Measurements from ENCODE around the gene DPPA2. TPM values are rescaled to one million over a fixed set of nuclear protein-coding genes. Genes with fewer than 3 reads are reported as not detected.
"Not testable (repeated sequence)": the region's sequence is repeated elsewhere in the genome, so short reads cannot be mapped to it uniquely, and the experiment has no call there.

DPPA2 gene
- total RNA-seq, 1 experiment from 2014 or later = not detected

DNA sequence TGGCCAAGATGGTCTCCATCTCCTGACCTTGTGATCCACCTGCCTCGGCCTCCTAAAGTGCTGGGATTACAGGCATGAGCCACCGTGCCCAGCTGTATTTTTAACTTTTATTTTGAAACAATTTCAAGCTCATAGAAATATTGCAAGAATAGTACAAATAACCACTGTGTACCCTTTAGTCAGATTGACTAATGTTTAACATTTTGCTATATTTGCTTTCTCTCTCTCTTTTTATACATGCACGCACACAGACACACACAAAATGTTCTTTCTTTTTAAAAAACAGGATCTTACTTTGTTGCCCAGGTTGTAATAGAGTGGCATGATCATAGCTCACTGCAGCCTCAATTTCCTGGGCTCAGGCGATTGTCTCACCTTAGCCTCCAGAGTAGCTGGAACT lies 46.5 kb upstream of the DPPA2 start:
- no peaks in the 10 kb centered on the region for H3K36me3 ChIP-seq (ENCODE audit: low read depth)
- H3K9me2 ChIP-seq (ENCODE audit: insufficient read depth) = no peaks in the 10 kb centered on the region
- DNase-seq = no peak
- no peaks in the 10 kb centered on the region for H3F3A ChIP-seq (ENCODE audit: insufficient read depth, low read depth)
- H4K20me1 ChIP-seq (ENCODE audit: insufficient read depth) = no peaks in the 10 kb centered on the region
- H2AFZ ChIP-seq = no peak overlapping the region
- H3K79me2 ChIP-seq (ENCODE audit: low read depth) = no peaks in the 10 kb centered on the region
- no peaks in the 10 kb centered on the region for H3K9me3 ChIP-seq (ENCODE audit: insufficient read depth, low read depth)
- 0 out of 2 replicates have a peak, but pooled peaks cover under 1% of the 10 kb centered on the region for H3K27me3 ChIP-seq (ENCODE audit: insufficient read depth, low read depth)
- H3K4me1 ChIP-seq (replicated peaks; ENCODE audit: insufficient read depth) = no peaks in the 10 kb centered on the region
- CTCF ChIA-PET = no interaction called here
- POLR2A ChIA-PET (ENCODE audit: unreplicated experiment) = no interaction called here
- H3K4me2 ChIP-seq = no peak overlapping the region
- TF ChIP-seq EZH2 (IDR thresholded peaks at IDR 0.05; ENCODE audit: low read depth) = no peak
- TF ChIP-seq, protein P1, sequence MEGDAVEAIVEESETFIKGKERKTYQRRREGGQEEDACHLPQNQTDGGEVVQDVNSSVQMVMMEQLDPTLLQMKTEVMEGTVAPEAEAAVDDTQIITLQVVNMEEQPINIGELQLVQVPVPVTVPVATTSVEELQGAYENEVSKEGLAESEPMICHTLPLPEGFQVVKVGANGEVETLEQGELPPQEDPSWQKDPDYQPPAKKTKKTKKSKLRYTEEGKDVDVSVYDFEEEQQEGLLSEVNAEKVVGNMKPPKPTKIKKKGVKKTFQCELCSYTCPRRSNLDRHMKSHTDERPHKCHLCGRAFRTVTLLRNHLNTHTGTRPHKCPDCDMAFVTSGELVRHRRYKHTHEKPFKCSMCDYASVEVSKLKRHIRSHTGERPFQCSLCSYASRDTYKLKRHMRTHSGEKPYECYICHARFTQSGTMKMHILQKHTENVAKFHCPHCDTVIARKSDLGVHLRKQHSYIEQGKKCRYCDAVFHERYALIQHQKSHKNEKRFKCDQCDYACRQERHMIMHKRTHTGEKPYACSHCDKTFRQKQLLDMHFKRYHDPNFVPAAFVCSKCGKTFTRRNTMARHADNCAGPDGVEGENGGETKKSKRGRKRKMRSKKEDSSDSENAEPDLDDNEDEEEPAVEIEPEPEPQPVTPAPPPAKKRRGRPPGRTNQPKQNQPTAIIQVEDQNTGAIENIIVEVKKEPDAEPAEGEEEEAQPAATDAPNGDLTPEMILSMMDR (conservative IDR thresholded peaks at IDR 0.05) = no peak
- no peak overlapping the region for H3K27ac ChIP-seq
- no TSS peak for BruUV-seq (replicated peaks)
- intact Hi-C loops (cut with micrococcal nuclease; ENCODE audit: unreplicated experiment) = no loop called here
- no peak overlapping the region for H3K4me3 ChIP-seq

DNA sequence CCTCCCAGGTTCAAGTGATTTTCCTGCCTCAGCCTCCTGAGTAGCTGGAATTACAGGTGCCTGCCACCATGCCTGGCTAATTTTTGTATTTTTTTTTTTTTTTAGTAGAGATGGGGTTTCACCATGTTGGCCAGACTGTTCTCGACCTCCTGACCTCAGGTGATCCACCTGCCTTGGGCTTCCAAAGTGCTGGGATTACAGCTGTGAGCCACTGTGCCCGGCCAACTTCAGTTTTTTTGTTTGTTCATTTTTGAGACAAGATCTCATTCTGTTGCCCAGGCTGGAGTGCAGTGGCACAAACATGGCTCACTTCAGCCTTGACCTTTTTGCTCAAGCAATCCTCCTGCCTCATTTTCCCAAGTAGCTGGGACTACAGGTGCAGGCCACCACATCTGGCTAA lies 42.5 kb upstream of the DPPA2 start:
- H3K4me3 ChIP-seq; H3K9me2 ChIP-seq (ENCODE audit: insufficient read depth); intact Hi-C loops (cut with micrococcal nuclease; ENCODE audit: unreplicated experiment); POLR2A ChIA-PET (ENCODE audit: unreplicated experiment); H3K36me3 ChIP-seq (ENCODE audit: low read depth); H3K4me1 ChIP-seq (replicated peaks; ENCODE audit: insufficient read depth); H3K4me2 ChIP-seq; H3K27me3 ChIP-seq (ENCODE audit: insufficient read depth, low read depth); H3K9me3 ChIP-seq (ENCODE audit: insufficient read depth, low read depth); H3K79me2 ChIP-seq (ENCODE audit: low read depth); H3K27ac ChIP-seq; CTCF ChIA-PET; DNase-seq; H3F3A ChIP-seq (ENCODE audit: insufficient read depth, low read depth); H2AFZ ChIP-seq; BruUV-seq (replicated peaks); H4K20me1 ChIP-seq (ENCODE audit: insufficient read depth): not testable (repeated sequence)

DNA sequence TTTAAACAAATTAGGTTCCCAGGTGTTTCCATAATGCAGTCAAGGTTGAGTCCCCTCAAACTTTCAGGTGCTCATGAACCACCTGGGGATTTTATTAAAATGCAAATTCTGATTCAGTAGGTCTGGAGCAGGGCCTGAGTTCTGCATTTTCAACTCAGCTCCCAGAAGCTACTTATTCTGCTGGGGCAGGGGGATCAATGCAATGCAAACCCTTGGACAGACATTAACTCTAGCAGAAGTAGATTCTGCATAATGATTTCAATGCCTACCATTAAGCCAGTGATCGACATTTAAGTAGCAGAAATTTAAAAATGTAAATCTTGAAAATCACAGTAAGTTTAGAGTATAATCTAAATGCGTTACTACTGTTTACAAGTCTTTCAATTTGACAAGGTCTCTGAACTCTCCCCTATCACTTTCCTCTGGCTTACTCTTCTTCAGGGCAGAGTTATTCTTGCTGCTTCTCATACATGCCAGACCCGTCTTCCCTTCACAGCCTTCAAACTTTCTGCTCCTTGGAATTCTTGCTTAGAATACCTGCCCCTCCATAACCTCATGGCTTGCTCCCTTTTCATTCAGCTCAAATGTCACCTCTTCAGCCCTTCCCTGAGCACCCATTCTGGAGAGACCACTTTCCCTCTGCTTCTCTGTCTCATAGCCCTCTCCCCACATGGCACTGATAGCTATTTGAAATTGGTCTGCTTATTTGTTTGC lies 40.3 kb upstream of the DPPA2 start:
- no peaks in the 10 kb centered on the region for H3F3A ChIP-seq (ENCODE audit: insufficient read depth, low read depth)
- no peaks in the 10 kb centered on the region for H3K9me2 ChIP-seq (ENCODE audit: insufficient read depth)
- H3K27me3 ChIP-seq (ENCODE audit: insufficient read depth, low read depth) = 0 out of 2 replicates have a peak, but pooled peaks cover 5% of the 10 kb centered on the region
- H3K36me3 ChIP-seq (ENCODE audit: low read depth) = no peaks in the 10 kb centered on the region
- no peaks in the 10 kb centered on the region for H3K9me3 ChIP-seq (ENCODE audit: insufficient read depth, low read depth)
- no peak overlapping the region for H2AFZ ChIP-seq
- no peak for TF ChIP-seq EZH2 (IDR thresholded peaks at IDR 0.05; ENCODE audit: low read depth)
- TF ChIP-seq, protein P1 (conservative IDR thresholded peaks at IDR 0.05) = no peak
- ChIA-PET CTCF (no interaction called here), POLR2A (ENCODE audit: unreplicated experiment) (no interaction called here)
- H3K79me2 ChIP-seq (ENCODE audit: low read depth) = no peaks in the 10 kb centered on the region
- no peak overlapping the region for H3K27ac ChIP-seq
- no peaks in the 10 kb centered on the region for H3K4me1 ChIP-seq (replicated peaks; ENCODE audit: insufficient read depth)
- no peak overlapping the region for H3K4me3 ChIP-seq
- no TSS peak for BruUV-seq (replicated peaks)
- no peak overlapping the region for H3K4me2 ChIP-seq
- intact Hi-C loops (cut with micrococcal nuclease; ENCODE audit: unreplicated experiment) = no loop called here
- no peaks in the 10 kb centered on the region for H4K20me1 ChIP-seq (ENCODE audit: insufficient read depth)
- DNase-seq = no peak

Data from PC-9 (cell line).